Cortex of kidney (tissue), 1 donor: Measurements from ENCODE around the gene CD99.
"Not testable (repeated sequence)": the region's sequence is repeated elsewhere in the genome, so short reads cannot be mapped to it uniquely, and the experiment has no call there.

Experiments
- DNase-seq: peaks from one replicate; lab custom pipeline; 2025; lab: John Stamatoyannopoulos, UW

Gene CD99

GRCh38 chrX:2773166-2774055 lies 82.3 kb downstream of the CD99 start:
- not testable (repeated sequence) for DNase-seq

- DNase-seq, result no peak
These were observed 83.0 kb downstream of the CD99 start for GRCh38 chrX:2774057-2774456.

GRCh38 chrX:2774776-2775175 lies 83.7 kb downstream of the CD99 start:
- no peak for DNase-seq

- not testable (repeated sequence) for DNase-seq
These were observed 89.6 kb downstream of the CD99 start for GRCh38 chrX:2780472-2781225.

GRCh38 chrX:2781226-2781571 lies 90.1 kb downstream of the CD99 start:
- no peak for DNase-seq

DNA sequence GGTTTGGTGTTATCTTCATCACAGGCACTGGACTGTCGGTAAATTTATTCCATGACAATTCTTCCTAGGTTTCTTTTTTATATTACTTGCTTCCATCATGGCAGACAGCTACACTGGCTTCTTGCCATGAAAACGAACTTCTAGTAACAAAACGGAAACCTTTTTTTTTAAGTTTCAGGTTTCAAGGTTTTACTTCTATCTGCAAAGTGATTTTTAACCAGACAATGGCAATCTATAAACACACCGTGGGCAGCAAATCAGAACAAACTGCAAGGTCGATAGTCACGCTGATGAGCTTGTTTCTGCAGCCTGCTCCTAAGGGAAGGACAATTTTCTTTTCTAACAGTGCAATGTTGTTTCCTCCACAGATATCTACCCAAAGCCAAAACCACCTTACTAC lies 90.6 kb downstream of the CD99 start:
- no peak for DNase-seq

DNA sequence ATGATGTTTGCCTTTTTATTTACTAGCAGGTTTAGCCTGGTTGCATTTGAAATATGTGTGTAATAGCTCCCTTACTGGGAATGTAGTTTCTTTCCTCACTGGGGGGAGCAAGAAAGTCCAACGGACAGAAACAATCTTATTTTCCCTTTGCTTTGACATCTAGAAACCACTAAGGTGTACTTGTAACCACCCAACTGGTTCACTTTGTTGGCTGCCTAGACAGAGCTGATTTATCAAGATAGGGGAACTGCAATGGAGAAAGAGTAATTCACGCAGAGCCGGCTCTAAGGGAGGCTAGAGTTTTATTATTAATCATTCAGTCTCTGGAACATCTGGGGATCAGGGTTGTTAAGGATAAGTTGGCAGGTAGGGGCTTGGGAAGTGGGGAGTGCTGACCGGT lies 91.1 kb downstream of the CD99 start:
- DNase-seq, result no peak

DNA sequence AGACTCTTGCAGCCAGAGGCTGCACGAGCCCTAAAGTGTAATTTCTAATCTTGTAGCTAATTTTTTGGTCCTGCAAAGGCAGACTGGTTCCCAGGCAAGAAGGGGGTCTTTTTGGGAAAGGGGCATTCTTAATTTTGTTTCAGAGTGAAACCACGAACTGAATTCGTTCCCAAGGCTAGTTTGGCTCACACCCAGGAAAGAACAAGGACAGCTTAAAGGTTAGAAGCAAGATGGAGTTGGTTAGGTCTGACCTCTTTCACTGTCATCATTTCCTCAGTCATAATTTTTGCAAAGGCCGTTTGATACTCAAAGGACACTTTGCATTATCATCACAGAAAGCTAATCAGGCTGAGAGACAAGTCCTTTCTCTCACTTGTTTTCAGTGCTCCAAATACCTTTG lies 91.7 kb downstream of the CD99 start:
- no peak for DNase-seq

GRCh38 chrX:2784026-2784425 lies 92.9 kb downstream of the CD99 start:
- DNase-seq, result no peak

GRCh38 chrX:2785538-2785937 lies 94.4 kb downstream of the CD99 start:
- no peak for DNase-seq

GRCh38 chrX:2788980-2789379 lies 97.9 kb downstream of the CD99 start:
- DNase-seq, result no peak

DNA sequence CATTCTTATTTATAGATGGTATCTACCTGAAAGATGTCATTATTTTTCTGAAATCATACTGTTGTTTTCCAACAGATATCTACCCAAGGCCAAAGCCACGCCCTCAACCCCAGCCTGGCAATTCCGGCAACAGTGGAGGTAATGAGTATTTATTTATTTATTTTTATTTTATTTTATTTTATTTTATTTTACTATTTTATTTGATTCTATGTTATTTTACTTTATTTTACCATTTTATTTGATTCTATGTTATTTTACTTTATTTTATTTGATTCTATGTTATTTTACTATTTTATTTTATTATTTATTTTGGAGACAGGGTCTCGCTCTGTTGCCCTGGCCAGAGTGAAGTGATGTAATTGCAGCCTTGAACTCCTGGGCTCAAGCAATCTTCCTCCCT lies 98.5 kb downstream of the CD99 start:
- no peak for DNase-seq
